NT2/D1 (cell line): ENCODE data around the gene SLC6A12.

Experiments used
- SUZ12 ChIP-seq: IDR thresholded peaks from 2 replicates; pipeline ENCODE4 v1.6.1; 2011; ENCODE audit not compliant: insufficient read length, insufficient read depth; ENCODE audit errors: extremely low read depth
- YY1 ChIP-seq: IDR thresholded peaks from 2 replicates; pipeline ENCODE4 v1.6.1; 2011; ENCODE audit not compliant: insufficient read length, insufficient read depth
- ZNF274 ChIP-seq: IDR thresholded peaks from 2 replicates; pipeline ENCODE4 v1.6.1; 2011; ENCODE audit warnings: mild to moderate bottlenecking, low read depth, low read length

DNA sequence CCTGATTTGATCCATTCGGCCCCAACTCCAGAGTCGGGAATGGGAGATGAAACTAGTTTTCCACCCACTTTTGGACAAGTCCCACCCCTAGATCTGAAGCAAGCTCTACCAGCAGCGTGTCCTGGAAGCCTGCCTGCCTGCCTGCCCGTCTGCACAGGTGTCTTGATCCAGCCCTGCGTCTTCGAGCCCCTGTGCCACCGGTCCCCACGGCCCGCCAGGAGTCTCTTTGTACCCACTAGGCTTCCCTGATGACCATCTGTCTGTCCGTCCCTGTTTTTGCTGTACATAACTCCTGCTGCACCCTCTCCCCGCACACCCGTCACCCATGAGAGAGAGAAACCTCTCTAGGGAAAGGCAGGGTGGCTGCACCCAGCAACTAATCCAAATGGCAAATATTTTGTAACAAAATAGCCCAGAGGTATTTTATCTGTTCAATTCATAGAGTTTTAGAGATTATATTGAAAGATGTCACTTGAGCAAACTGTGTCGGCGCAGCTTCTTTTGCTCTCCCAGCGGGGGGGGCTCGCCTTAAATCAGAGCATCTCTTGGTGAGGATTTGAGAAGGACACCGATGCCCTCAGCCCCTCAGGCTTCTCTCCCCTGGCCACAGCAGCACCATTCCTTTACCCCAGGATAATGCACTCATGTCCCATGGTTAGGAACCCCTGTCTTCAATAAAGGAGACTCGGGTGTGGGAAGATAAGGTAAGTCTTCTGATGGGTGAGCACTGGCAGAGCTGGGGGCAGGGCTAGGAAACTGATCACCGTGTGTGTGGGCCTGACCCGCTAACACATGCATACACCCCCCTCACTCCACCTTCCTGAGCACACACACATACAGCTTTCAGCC, 35.8 kb downstream of the SLC6A12 start:
- TF ChIP-seq ZNF274 (no peak), YY1 (no peak), SUZ12 (no peak)
